HEK293 (cell line): Measurements from ENCODE around the gene HPGD.

Experiments used
- CTCF ChIA-PET: fragments of 350-600 bp; formaldehyde crosslinking; extraction: SDS; loops from one replicate; lab custom pipeline; 2021; ENCODE audit warnings: antibody characterized with exemption; lab: Yijun Ruan, JAX
- POLR2A ChIA-PET: fragments of 300-600 bp; formaldehyde crosslinking; extraction: SDS; loops from one replicate; lab custom pipeline; 2020; ENCODE audit warnings: antibody characterized with exemption, inconsistent platforms; lab: Yijun Ruan, JAX
- H3K27ac ChIP-seq: fragments of 200-500 bp; sonication (Bioruptor generic); 2 replicates; pipeline ENCODE4 v1.5.1; 2014; ENCODE audit warnings: low read depth, low read length, control low read depth, inconsistent platforms; ENCODE audit errors: extremely low read depth
- H3K36me3 ChIP-seq, 2 experiments: fragments of 200-500 bp in 1 of 2; sonication (Bioruptor generic) in 1 of 2; 1 replicate in 1 of 2; 2 replicates in 1 of 2; pipeline ENCODE4 v1.5.1; 2014 to 2017; ENCODE audit warnings: inconsistent platforms in 2 of 2, low read length in 2 of 2; ENCODE audit not compliant: control insufficient read depth in 2 of 2, insufficient read depth in 1 of 2
- H3K4me1 ChIP-seq: fragments of 200-500 bp; sonication (Bioruptor generic); 2 replicates; pipeline ENCODE4 v1.5.1; 2014; ENCODE audit warnings: mild to moderate bottlenecking, low read length, inconsistent platforms; ENCODE audit not compliant: control insufficient read depth, insufficient read depth
- H3K4me3 ChIP-seq: 2 replicates; pipeline ENCODE4 v1.5.1; 2011; ENCODE audit warnings: low read depth, mild to moderate bottlenecking, control low read depth, low read length, moderate library complexity
- H3K9me3 ChIP-seq: fragments of 200-500 bp; sonication (Bioruptor generic); 2 replicates; pipeline ENCODE4 v1.5.1; 2014; ENCODE audit warnings: low read depth, low read length, inconsistent platforms; ENCODE audit not compliant: control insufficient read depth, insufficient read depth
- EGR2 ChIP-seq: fragments of 450-650 bp; formaldehyde crosslinking; IDR thresholded peaks from 2 replicates; pipeline ENCODE4 v1.5.1; 2016; ENCODE audit warnings: low read depth, missing biosample characterization, missing genetic modification characterization
- KLF9 ChIP-seq: fragments of 450-650 bp; formaldehyde crosslinking; IDR thresholded peaks from 2 replicates; pipeline ENCODE4 v1.5.1; 2016; ENCODE audit warnings: missing biosample characterization, missing genetic modification characterization, low read depth
- MEIS1 ChIP-seq: sonication (generic); formaldehyde crosslinking; IDR thresholded peaks from 2 replicates; pipeline ENCODE4 v1.8.1; 2022; ENCODE audit warnings: missing genetic modification reagents, mild to moderate bottlenecking, borderline replicate concordance
- OVOL3 ChIP-seq: fragments of 450-650 bp; formaldehyde crosslinking; IDR thresholded peaks from 2 replicates; pipeline ENCODE4 v1.5.1; 2016; ENCODE audit warnings: missing biosample characterization, missing genetic modification characterization
- YY1 ChIP-seq: fragments of 450-650 bp; formaldehyde crosslinking; IDR thresholded peaks from 2 replicates; pipeline ENCODE4 v1.5.1; 2018; ENCODE audit warnings: missing biosample characterization, missing genetic modification characterization
- ZBTB1 ChIP-seq: fragments of 450-650 bp; formaldehyde crosslinking; IDR thresholded peaks from 2 replicates; pipeline ENCODE4 v1.5.1; 2016; ENCODE audit warnings: missing biosample characterization, missing genetic modification characterization
- ZBTB20 ChIP-seq: fragments of 450-650 bp; formaldehyde crosslinking; IDR thresholded peaks from 2 replicates; pipeline ENCODE4 v1.5.1; 2016; ENCODE audit warnings: missing biosample characterization, missing genetic modification characterization
- ZBTB8A ChIP-seq: fragments of 450-650 bp; formaldehyde crosslinking; IDR thresholded peaks from 2 replicates; pipeline ENCODE4 v1.5.1; 2016; ENCODE audit warnings: missing biosample characterization, missing genetic modification characterization
- ZEB2 ChIP-seq: fragments of 450-650 bp; formaldehyde crosslinking; IDR thresholded peaks from 2 replicates; pipeline ENCODE4 v1.5.1; 2016; ENCODE audit warnings: missing biosample characterization, missing genetic modification characterization
- ZNF140 ChIP-seq: fragments of 450-650 bp; formaldehyde crosslinking; IDR thresholded peaks from 2 replicates; pipeline ENCODE4 v1.5.1; 2016; ENCODE audit warnings: missing biosample characterization, missing genetic modification characterization
- ZNF2 ChIP-seq: fragments of 450-650 bp; formaldehyde crosslinking; IDR thresholded peaks from 2 replicates; pipeline ENCODE4 v1.5.1; 2016; ENCODE audit warnings: missing biosample characterization, missing genetic modification characterization
- ZNF274 ChIP-seq, 2 experiments: fragments of 200-500 bp in 1 of 2; fragments of 450-650 bp in 1 of 2; sonication (Bioruptor generic) in 1 of 2; formaldehyde crosslinking in 1 of 2; IDR thresholded peaks; 2 replicates each; pipeline versions ENCODE4 v1.5.1 to v1.6.1; 2014 to 2016; ENCODE audit warnings: borderline replicate concordance in 1 of 2, inconsistent platforms in 1 of 2, low read length in 1 of 2, missing biosample characterization in 1 of 2, missing genetic modification characterization in 1 of 2
- ZNF302 ChIP-seq: fragments of 450-650 bp; formaldehyde crosslinking; IDR thresholded peaks from 2 replicates; pipeline ENCODE4 v1.5.1; 2016; ENCODE audit warnings: missing biosample characterization, missing genetic modification characterization, low read depth
- ZNF350 ChIP-seq: fragments of 450-650 bp; formaldehyde crosslinking; IDR thresholded peaks from 2 replicates; pipeline ENCODE4 v1.5.0; 2017; ENCODE audit warnings: missing biosample characterization, mild to moderate bottlenecking, missing genetic modification characterization
- ZNF366 ChIP-seq: fragments of 450-650 bp; formaldehyde crosslinking; conservative IDR thresholded peaks from 2 replicates; pipeline ENCODE4 v1.5.1; 2016; ENCODE audit warnings: missing biosample characterization, missing genetic modification characterization
- ZNF433 ChIP-seq: fragments of 450-650 bp; formaldehyde crosslinking; IDR thresholded peaks from 2 replicates; pipeline ENCODE4 v1.5.1; 2016; ENCODE audit warnings: missing biosample characterization, missing genetic modification characterization, low read depth
- ZNF558 ChIP-seq: fragments of 450-650 bp; formaldehyde crosslinking; IDR thresholded peaks from 2 replicates; pipeline ENCODE4 v1.5.1; 2016; ENCODE audit warnings: missing biosample characterization, missing genetic modification characterization
- ZNF621 ChIP-seq: fragments of 450-650 bp; formaldehyde crosslinking; IDR thresholded peaks from 2 replicates; pipeline ENCODE4 v1.5.1; 2017; ENCODE audit warnings: missing biosample characterization, missing genetic modification characterization
- ZNF654 ChIP-seq: fragments of 450-650 bp; formaldehyde crosslinking; IDR thresholded peaks from 2 replicates; pipeline ENCODE4 v1.5.1; 2016; ENCODE audit warnings: low read depth, missing biosample characterization, missing genetic modification characterization
- ZNF664 ChIP-seq: fragments of 450-650 bp; formaldehyde crosslinking; IDR thresholded peaks from 2 replicates; pipeline ENCODE4 v1.5.1; 2016; ENCODE audit warnings: missing biosample characterization, missing genetic modification characterization
- ZNF677 ChIP-seq: fragments of 450-650 bp; IDR thresholded peaks from 2 replicates; pipeline ENCODE4 v1.5.0; 2018; ENCODE audit warnings: missing biosample characterization, mild to moderate bottlenecking, missing genetic modification characterization, moderate library complexity
- ZNF776 ChIP-seq: fragments of 450-650 bp; formaldehyde crosslinking; IDR thresholded peaks from 2 replicates; pipeline ENCODE4 v1.5.0; 2017; ENCODE audit warnings: missing biosample characterization, missing genetic modification characterization, borderline replicate concordance
- ZNF843 ChIP-seq: fragments of 450-650 bp; formaldehyde crosslinking; IDR thresholded peaks from 2 replicates; pipeline ENCODE4 v1.5.1; 2016; ENCODE audit warnings: missing biosample characterization, missing genetic modification characterization
- ZXDB ChIP-seq: fragments of 450-650 bp; formaldehyde crosslinking; IDR thresholded peaks from 2 replicates; pipeline ENCODE4 v1.5.1; 2016; ENCODE audit warnings: missing biosample characterization, missing genetic modification characterization
- TF ChIP-seq, protein P1 (sequence below): fragments of 450-650 bp; formaldehyde crosslinking; IDR thresholded peaks from 2 replicates; pipeline ENCODE4 v1.5.1; 2016; ENCODE audit warnings: missing biosample characterization, missing genetic modification characterization
- TF ChIP-seq, protein P2 (sequence below): IDR thresholded peaks from 2 replicates; pipeline ENCODE4 v1.6.1; 2011; ENCODE audit warnings: mild to moderate bottlenecking, low read depth, low read length, borderline replicate concordance
- TF ChIP-seq, protein P3 (sequence below): fragments of 450-650 bp; formaldehyde crosslinking; conservative IDR thresholded peaks from 2 replicates; pipeline ENCODE4 v1.5.1; 2016; ENCODE audit warnings: low read depth, missing biosample characterization, missing genetic modification characterization
- TF ChIP-seq, protein P4 (sequence below): fragments of 450-650 bp; formaldehyde crosslinking; IDR thresholded peaks from 2 replicates; pipeline ENCODE4 v1.5.1; 2016; ENCODE audit warnings: missing biosample characterization, missing genetic modification characterization

The HPGD gene

DNA sequence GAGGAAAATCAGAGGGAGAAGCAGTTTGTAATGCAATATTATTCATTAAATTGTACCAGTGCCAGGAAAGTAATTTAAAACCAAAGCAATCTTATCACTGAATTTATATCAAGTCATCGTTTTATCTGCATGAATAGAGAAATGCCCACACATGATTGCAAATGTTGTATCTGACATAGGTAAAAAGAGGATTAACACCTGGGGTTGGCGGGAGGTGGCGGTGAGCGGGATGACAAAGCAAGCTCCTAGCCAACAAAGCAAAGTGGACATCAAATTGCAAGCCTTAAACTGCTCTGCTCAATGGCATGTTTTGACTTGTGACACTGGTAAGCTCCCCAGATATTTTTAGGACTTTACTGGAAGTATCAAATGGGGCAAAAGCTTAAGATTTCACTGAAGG is 16.4 kb downstream of the HPGD start:
- TF ChIP-seq OVOL3 (no peak), ZNF558 (tag by site-specific recombination) (no peak), ZNF302 (tag by site-specific recombination) (no peak), ZXDB (tag by site-specific recombination) (no peak), ZNF664 (tag by site-specific recombination) (no peak), ZNF433 (tag by site-specific recombination) (no peak), ZNF2 (no peak), ZBTB8A (tag by site-specific recombination) (no peak)
- TF ChIP-seq, protein P1, sequence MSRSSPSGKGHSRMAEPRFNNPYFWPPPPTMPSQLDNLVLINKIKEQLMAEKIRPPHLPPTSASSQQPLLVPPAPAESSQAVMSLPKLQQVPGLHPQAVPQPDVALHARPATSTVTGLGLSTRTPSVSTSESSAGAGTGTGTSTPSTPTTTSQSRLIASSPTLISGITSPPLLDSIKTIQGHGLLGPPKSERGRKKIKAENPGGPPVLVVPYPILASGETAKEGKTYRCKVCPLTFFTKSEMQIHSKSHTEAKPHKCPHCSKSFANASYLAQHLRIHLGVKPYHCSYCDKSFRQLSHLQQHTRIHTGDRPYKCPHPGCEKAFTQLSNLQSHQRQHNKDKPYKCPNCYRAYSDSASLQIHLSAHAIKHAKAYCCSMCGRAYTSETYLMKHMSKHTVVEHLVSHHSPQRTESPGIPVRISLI (tag by site-specific recombination), result no peak
- TF ChIP-seq, protein P2, sequence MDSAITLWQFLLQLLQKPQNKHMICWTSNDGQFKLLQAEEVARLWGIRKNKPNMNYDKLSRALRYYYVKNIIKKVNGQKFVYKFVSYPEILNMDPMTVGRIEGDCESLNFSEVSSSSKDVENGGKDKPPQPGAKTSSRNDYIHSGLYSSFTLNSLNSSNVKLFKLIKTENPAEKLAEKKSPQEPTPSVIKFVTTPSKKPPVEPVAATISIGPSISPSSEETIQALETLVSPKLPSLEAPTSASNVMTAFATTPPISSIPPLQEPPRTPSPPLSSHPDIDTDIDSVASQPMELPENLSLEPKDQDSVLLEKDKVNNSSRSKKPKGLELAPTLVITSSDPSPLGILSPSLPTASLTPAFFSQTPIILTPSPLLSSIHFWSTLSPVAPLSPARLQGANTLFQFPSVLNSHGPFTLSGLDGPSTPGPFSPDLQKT, result no peak
- POLR2A ChIA-PET, result no interaction called here
- H3K27ac ChIP-seq, result no peak overlapping the region

DNA sequence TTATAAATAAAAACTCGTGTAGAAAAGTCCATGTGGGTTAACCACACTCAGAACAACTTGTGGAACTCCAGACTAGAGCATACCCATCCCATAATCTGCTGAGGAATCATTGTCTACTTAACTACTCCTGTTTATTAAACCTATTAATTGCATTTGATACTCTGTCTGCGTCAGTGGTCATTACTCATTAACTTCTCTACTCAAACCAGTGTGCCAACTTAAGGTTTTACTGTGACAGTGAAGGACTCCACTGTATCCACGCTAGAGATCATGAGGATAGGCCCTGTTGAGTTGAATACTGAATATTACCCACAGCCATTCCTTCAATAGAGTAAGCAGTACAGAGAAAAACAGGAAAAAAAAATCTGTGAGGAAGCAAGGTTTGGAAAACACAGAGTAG is 17.3 kb downstream of the HPGD start:
- POLR2A ChIA-PET, result no interaction called here
- no peaks in the 10 kb centered on the region for H3K9me3 ChIP-seq
- H3K27ac ChIP-seq, result no peak overlapping the region
- H3K4me1 ChIP-seq, result no peaks in the 10 kb centered on the region
- no peak overlapping the region for H3K4me3 ChIP-seq
- TF ChIP-seq ZEB2 (tag by site-specific recombination), result no peak
- TF ChIP-seq ZNF654 (tag by site-specific recombination), result no peak
- TF ChIP-seq ZNF350 (tag by site-specific recombination), result no peak
- TF ChIP-seq, protein P2, result no peak
- no peak for TF ChIP-seq ZBTB20
- TF ChIP-seq ZNF366 (tag by site-specific recombination), result no peak
- TF ChIP-seq ZNF274 (IDR thresholded peaks at IDR 0.05; ENCODE audit: low read length), result no peak
- TF ChIP-seq ZNF274 (tag by site-specific recombination; IDR thresholded peaks at IDR 0.05; ENCODE audit: borderline replicate concordance), result no peak
- TF ChIP-seq ZNF677 (tag by site-specific recombination), result no peak
- no peak for TF ChIP-seq YY1
- no peak for TF ChIP-seq MEIS1 (CRISPR knock-in tag)
- TF ChIP-seq, protein P1 (tag by site-specific recombination), result no peak
- TF ChIP-seq ZBTB1 (tag by site-specific recombination), result no peak
- TF ChIP-seq ZNF140, result no peak
- no peak for TF ChIP-seq ZNF776 (tag by site-specific recombination)
- TF ChIP-seq, protein P3, sequence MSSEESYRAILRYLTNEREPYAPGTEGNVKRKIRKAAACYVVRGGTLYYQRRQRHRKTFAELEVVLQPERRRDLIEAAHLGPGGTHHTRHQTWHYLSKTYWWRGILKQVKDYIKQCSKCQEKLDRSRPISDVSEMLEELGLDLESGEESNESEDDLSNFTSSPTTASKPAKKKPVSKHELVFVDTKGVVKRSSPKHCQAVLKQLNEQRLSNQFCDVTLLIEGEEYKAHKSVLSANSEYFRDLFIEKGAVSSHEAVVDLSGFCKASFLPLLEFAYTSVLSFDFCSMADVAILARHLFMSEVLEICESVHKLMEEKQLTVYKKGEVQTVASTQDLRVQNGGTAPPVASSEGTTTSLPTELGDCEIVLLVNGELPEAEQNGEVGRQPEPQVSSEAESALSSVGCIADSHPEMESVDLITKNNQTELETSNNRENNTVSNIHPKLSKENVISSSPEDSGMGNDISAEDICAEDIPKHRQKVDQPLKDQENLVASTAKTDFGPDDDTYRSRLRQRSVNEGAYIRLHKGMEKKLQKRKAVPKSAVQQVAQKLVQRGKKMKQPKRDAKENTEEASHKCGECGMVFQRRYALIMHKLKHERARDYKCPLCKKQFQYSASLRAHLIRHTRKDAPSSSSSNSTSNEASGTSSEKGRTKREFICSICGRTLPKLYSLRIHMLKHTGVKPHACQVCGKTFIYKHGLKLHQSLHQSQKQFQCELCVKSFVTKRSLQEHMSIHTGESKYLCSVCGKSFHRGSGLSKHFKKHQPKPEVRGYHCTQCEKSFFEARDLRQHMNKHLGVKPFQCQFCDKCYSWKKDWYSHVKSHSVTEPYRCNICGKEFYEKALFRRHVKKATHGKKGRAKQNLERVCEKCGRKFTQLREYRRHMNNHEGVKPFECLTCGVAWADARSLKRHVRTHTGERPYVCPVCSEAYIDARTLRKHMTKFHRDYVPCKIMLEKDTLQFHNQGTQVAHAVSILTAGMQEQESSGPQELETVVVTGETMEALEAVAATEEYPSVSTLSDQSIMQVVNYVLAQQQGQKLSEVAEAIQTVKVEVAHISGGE, result no peak
- no peak for TF ChIP-seq ZNF621 (tag by site-specific recombination)
- no peak for TF ChIP-seq ZNF843
- no peak for TF ChIP-seq EGR2 (tag by site-specific recombination)
- no peak for TF ChIP-seq KLF9 (tag by site-specific recombination)
- TF ChIP-seq, protein P4, sequence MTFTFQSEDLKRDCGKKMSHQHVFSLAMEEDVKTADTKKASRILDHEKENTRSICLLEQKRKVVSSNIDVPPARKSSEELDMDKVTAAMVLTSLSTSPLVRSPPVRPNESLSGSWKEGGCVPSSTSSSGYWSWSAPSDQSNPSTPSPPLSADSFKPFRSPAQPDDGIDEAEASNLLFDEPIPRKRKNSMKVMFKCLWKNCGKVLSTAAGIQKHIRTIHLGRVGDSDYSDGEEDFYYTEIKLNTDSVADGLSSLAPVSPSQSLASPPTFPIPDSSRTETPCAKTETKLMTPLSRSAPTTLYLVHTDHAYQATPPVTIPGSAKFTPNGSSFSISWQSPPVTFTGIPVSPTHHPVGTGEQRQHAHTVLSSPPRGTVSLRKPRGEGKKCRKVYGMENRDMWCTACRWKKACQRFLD (tag by site-specific recombination), result no peak
- TF ChIP-seq, all 188 proteins: peak for 0
- CTCF ChIA-PET, result no interaction called here
- no peaks in the 10 kb centered on the region for H3K36me3 ChIP-seq

More for the DNA sequence above, 16.4 kb downstream of the HPGD start:
- H3K9me3 ChIP-seq, result no peaks in the 10 kb centered on the region
- no peak overlapping the region for H3K4me3 ChIP-seq
- no peaks in the 10 kb centered on the region for H3K36me3 ChIP-seq
- no peaks in the 10 kb centered on the region for H3K4me1 ChIP-seq
- CTCF ChIA-PET, result no interaction called here
